Central memory CD8-positive, alpha-beta T cell (primary cell): ENCODE data around the gene NOL4L.

Experiments
- ATAC-seq: fragments of 150-1000 bp; cut with Tn5 transposase; replicated peaks from 2 replicates; pipeline ENCODE4 v1.10.0; 2022; ENCODE audit warnings: mild to moderate bottlenecking, moderate FRiP score, moderate number of reproducible peaks; ENCODE audit not compliant: poor library complexity, severe bottlenecking; ENCODE audit errors: extremely low read depth
- DNase-seq, 2 donors: peaks; one replicate each; pipeline ENCODE4 v3.0.0; 2021; ENCODE audit warnings: low spot score in 2 of 2
- H3K27ac Mint-ChIP-seq: one replicate; pipeline ENCODE4 v1.8.0; 2022; ENCODE audit warnings: low read depth, mild to moderate bottlenecking, moderate library complexity, mixed read lengths
- H3K27me3 Mint-ChIP-seq: one replicate; pipeline ENCODE4 v1.8.0; 2022; ENCODE audit warnings: mixed read lengths
- H3K36me3 Mint-ChIP-seq: one replicate; pipeline ENCODE4 v1.8.0; 2022; ENCODE audit warnings: mild to moderate bottlenecking, moderate library complexity, mixed read lengths; ENCODE audit not compliant: insufficient read depth
- H3K4me1 Mint-ChIP-seq: one replicate; pipeline ENCODE4 v1.8.0; 2022; ENCODE audit warnings: mixed read lengths
- H3K4me3 Mint-ChIP-seq: one replicate; pipeline ENCODE4 v1.8.0; 2022; ENCODE audit warnings: mild to moderate bottlenecking, moderate library complexity, mixed read lengths
- H3K9me3 Mint-ChIP-seq: one replicate; pipeline ENCODE4 v1.8.0; 2022; ENCODE audit warnings: mixed read lengths

NOL4L gene

GRCh38 chr20:32449890-32450401, 135.2 kb downstream of the NOL4L start:
- DNase-seq (no peak), ATAC-seq (no peak)
- H3K4me1 Mint-ChIP-seq = peaks cover 23% of the 10 kb centered on the region
- H3K9me3 Mint-ChIP-seq = no peaks in the 10 kb centered on the region
- peaks cover 37% of the 10 kb centered on the region for H3K36me3 Mint-ChIP-seq
- H3K27ac Mint-ChIP-seq = peak overlapping the region; percentile 68
- no peaks in the 10 kb centered on the region for H3K27me3 Mint-ChIP-seq
- H3K4me3 Mint-ChIP-seq = no peak overlapping the region

- Mint-ChIP-seq H3K9me3 (no peaks in the 10 kb centered on the region), H3K4me3 (no peak overlapping the region), H3K27ac (peak overlapping the region; percentile 68), H3K27me3 (no peaks in the 10 kb centered on the region), H3K4me1 (peaks cover 23% of the 10 kb centered on the region), H3K36me3 (peaks cover 34% of the 10 kb centered on the region)
- DNase-seq (no peak), ATAC-seq (no peak)
Observed at GRCh38 chr20:32449057-32449889, 135.9 kb downstream of the NOL4L start.

- no peaks in the 10 kb centered on the region for H3K9me3 Mint-ChIP-seq
- DNase-seq (no peak), ATAC-seq (no peak)
- H3K4me3 Mint-ChIP-seq = no peak overlapping the region
- no peaks in the 10 kb centered on the region for H3K27me3 Mint-ChIP-seq
- H3K4me1 Mint-ChIP-seq = peaks cover 23% of the 10 kb centered on the region
- peaks cover 38% of the 10 kb centered on the region for H3K36me3 Mint-ChIP-seq
- H3K27ac Mint-ChIP-seq = no peak overlapping the region
Observed at GRCh38 chr20:32448306-32449056, 136.7 kb downstream of the NOL4L start.

- no peak overlapping the region for H3K4me3 Mint-ChIP-seq
- peaks cover 23% of the 10 kb centered on the region for H3K4me1 Mint-ChIP-seq
- H3K27ac Mint-ChIP-seq = peak overlapping the region; percentile 41
- H3K36me3 Mint-ChIP-seq = peaks cover 40% of the 10 kb centered on the region
- no peaks in the 10 kb centered on the region for H3K27me3 Mint-ChIP-seq
- DNase-seq (no peak), ATAC-seq (no peak)
- H3K9me3 Mint-ChIP-seq = no peaks in the 10 kb centered on the region
Observed at GRCh38 chr20:32447136-32448027, 137.8 kb downstream of the NOL4L start.

GRCh38 chr20:32446301-32447100, 138.6 kb downstream of the NOL4L start:
- ATAC-seq = no peak
- Mint-ChIP-seq H3K27ac (peak overlapping the region; percentile 41), H3K4me1 (peaks cover 23% of the 10 kb centered on the region), H3K4me3 (no peak overlapping the region), H3K36me3 (peaks cover 40% of the 10 kb centered on the region), H3K9me3 (no peaks in the 10 kb centered on the region), H3K27me3 (no peaks in the 10 kb centered on the region)
- no peak for DNase-seq

GRCh38 chr20:32445539-32446273, 139.4 kb downstream of the NOL4L start:
- no peak overlapping the region for H3K4me3 Mint-ChIP-seq
- peaks cover 38% of the 10 kb centered on the region for H3K36me3 Mint-ChIP-seq
- DNase-seq = no peak
- H3K27ac Mint-ChIP-seq = peak overlapping the region; percentile 39
- no peaks in the 10 kb centered on the region for H3K9me3 Mint-ChIP-seq
- no peak for ATAC-seq
- H3K27me3 Mint-ChIP-seq = no peaks in the 10 kb centered on the region
- peaks cover 23% of the 10 kb centered on the region for H3K4me1 Mint-ChIP-seq

DNA sequence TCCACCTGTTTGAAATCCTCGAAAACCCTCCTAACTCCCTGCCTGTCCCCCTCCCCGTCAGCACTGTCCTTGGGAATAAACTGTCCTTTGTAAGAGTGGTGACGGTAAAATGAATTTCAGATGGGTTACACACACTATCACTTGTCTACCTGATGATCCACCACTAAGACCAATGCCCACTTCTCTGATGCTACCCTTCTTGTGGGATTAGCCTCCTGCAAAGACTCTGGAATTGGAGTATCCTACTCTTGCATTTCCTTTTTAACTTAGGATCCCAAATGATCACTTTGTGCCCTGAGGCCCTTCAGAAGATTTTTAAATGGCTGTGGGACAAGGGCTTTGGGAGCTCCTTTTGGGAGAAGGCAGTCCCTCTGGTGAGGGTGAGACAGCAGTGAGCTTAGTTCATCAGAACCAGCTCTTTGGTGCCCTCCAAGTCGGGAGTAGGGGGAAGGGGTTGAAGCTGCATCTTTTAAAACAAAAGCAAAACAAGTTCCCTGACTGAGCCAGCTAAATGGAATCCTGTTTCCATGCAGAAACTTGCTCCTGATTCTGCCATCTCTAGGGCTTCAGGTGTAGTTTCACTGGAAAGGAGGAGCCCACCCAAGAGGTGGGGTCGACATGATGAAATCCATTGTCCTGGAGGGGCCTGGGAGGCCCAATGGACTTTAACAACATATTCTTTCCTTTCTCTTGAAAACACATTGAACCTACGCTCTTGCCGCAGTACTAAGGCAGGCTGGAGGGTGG, 140.5 kb downstream of the NOL4L start:
- no peak overlapping the region for H3K4me3 Mint-ChIP-seq
- H3K4me1 Mint-ChIP-seq = peaks cover 21% of the 10 kb centered on the region
- no peaks in the 10 kb centered on the region for H3K9me3 Mint-ChIP-seq
- no peaks in the 10 kb centered on the region for H3K27me3 Mint-ChIP-seq
- DNase-seq (no peak), ATAC-seq (no peak)
- H3K36me3 Mint-ChIP-seq = peaks cover 36% of the 10 kb centered on the region
- peak overlapping the region; percentile 39 for H3K27ac Mint-ChIP-seq

- no peak overlapping the region for H3K4me3 Mint-ChIP-seq
- no peak for DNase-seq
- ATAC-seq = no peak
Observed at GRCh38 chr20:32443386-32443974, 141.7 kb downstream of the NOL4L start.

DNA sequence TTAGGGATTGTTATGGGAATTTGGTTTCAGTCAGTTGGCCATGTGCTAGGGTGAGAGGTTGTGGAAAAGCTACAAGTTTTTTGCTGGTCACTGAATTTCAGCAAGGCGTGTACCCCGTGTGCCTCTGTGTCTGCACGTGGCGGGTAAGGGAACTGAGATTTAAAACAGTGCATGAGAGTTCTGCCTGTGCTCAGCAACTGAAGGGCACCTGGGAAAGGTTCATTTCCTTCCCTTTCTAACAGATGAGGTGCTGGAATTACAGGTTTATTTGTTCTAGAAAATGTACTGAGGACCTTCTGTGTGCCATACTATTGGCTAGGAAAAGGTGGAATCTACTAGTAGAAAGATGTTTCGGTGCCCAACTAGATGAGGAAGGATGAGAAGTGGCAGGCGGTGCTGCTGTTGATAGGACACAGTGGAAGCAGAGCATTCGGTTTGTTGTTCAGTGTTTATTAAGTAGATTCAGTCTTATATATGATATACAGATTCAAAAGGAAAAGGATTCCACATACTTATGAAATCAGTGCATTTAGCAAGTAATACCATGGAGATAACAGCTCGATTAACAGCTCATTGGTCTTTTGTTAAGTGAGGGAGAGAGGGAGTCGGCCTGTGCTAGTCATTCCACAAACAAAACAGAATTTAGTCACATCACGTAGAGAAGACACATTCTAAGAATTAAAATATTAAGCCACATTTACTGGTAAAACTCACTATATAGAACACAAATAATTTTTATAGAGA, 142.3 kb downstream of the NOL4L start:
- Mint-ChIP-seq H3K27ac (peak overlapping the region; percentile 47), H3K4me3 (no peak overlapping the region), H3K9me3 (no peaks in the 10 kb centered on the region), H3K36me3 (peaks cover 41% of the 10 kb centered on the region), H3K4me1 (peaks cover 15% of the 10 kb centered on the region), H3K27me3 (no peaks in the 10 kb centered on the region)
- DNase-seq (no peak), ATAC-seq (no peak)

More at GRCh38 chr20:32443386-32443974, 141.7 kb downstream of the NOL4L start:
- Mint-ChIP-seq H3K27me3 (no peaks in the 10 kb centered on the region), H3K27ac (peak overlapping the region; percentile 47), H3K4me1 (peaks cover 15% of the 10 kb centered on the region), H3K36me3 (peaks cover 40% of the 10 kb centered on the region), H3K9me3 (no peaks in the 10 kb centered on the region)

- H3K27ac Mint-ChIP-seq = no peak overlapping the region
- ATAC-seq (no peak), DNase-seq (no peak)
- peaks cover 15% of the 10 kb centered on the region for H3K4me1 Mint-ChIP-seq
- peaks cover 35% of the 10 kb centered on the region for H3K36me3 Mint-ChIP-seq
- H3K27me3 Mint-ChIP-seq = no peaks in the 10 kb centered on the region
- H3K9me3 Mint-ChIP-seq = no peaks in the 10 kb centered on the region
- no peak overlapping the region for H3K4me3 Mint-ChIP-seq
Observed at GRCh38 chr20:32441638-32442037, 143.5 kb downstream of the NOL4L start.
